Activated CD8-positive, alpha-beta memory T cell treated with anti-CD3 and anti-CD28 coated beads for 24 hours (primary cell): Measurements from ENCODE around the gene SMARCAD1.

Source experiments
- DNase-seq: peaks from one replicate; pipeline ENCODE4 v3.0.0-alpha.2; 2020

Gene SMARCAD1, protein sequence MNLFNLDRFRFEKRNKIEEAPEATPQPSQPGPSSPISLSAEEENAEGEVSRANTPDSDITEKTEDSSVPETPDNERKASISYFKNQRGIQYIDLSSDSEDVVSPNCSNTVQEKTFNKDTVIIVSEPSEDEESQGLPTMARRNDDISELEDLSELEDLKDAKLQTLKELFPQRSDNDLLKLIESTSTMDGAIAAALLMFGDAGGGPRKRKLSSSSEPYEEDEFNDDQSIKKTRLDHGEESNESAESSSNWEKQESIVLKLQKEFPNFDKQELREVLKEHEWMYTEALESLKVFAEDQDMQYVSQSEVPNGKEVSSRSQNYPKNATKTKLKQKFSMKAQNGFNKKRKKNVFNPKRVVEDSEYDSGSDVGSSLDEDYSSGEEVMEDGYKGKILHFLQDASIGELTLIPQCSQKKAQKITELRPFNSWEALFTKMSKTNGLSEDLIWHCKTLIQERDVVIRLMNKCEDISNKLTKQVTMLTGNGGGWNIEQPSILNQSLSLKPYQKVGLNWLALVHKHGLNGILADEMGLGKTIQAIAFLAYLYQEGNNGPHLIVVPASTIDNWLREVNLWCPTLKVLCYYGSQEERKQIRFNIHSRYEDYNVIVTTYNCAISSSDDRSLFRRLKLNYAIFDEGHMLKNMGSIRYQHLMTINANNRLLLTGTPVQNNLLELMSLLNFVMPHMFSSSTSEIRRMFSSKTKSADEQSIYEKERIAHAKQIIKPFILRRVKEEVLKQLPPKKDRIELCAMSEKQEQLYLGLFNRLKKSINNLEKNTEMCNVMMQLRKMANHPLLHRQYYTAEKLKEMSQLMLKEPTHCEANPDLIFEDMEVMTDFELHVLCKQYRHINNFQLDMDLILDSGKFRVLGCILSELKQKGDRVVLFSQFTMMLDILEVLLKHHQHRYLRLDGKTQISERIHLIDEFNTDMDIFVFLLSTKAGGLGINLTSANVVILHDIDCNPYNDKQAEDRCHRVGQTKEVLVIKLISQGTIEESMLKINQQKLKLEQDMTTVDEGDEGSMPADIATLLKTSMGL

DNA sequence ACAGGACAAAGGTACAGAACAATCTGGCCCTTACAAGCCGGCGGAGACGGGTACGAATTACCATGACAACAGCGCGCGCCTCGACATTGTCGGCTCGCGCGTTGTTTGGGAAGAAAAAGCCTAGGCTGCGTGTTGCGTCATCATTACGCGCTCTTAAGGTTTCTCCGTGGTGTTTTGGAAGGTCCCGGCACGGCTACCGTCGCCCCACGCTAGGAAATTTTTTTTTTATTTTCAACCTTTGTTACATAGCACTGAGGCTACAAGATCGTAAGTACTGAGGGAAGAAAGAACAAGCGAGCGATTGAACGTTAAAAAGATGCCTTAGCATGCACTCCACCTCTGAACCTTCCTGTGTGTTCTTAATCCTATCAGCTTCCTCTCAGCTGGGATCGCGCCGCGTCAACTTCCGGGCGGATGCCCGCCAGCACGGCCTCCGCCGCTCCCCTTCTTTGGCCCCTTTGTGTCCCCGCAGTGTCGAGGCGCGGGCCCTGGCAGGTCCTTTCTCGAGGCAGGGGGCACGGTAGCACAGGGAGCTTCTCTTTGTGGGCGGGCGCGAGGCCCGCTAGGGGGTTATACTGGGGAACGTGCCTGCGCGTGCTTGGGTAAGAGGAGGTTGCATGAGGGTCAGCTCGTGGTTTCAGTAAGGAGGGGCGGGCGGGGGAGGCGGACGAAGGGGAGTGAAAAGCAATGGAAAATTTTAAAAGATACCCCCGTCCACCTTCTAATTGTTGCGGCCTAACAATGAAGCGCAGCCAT lies at the start of gene SMARCAD1:
Gene SMARCAD1, plus strand, starts transcription at position 397 of the 756 bp plus-strand sequence. CDS start 530 bp downstream, outside the sequence.
- peak; percentile 92 for DNase-seq

- no peak for DNase-seq
These were observed 48.8 kb upstream of the SMARCAD1 start for GRCh38 chr4:94158883-94159282.

DNA sequence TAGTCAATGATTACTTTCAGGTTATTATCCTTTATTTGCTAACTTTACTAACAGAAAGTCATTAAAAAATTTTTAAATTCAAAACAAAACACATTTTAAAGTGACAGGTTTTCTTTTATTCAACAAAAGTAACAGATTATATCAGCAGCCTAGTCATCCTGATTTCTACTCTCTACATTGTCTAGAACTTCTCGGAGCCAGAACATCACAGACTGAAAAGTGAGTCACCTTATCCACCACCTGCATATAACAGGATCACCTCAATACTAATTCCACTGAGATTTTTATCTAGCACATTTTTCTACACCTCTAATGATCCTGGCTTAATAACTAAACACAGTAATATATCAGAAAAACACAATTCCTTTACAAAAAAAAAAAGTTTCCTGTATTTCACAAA lies 47.9 kb upstream of the SMARCAD1 start:
- no peak for DNase-seq

- no peak for DNase-seq
These were observed 46.9 kb upstream of the SMARCAD1 start for GRCh38 chr4:94160774-94161173.

- DNase-seq = no peak
These were observed 42.4 kb upstream of the SMARCAD1 start for GRCh38 chr4:94165256-94165655.

- no peak for DNase-seq
These were observed 39.3 kb upstream of the SMARCAD1 start for GRCh38 chr4:94168321-94168720.

GRCh38 chr4:94169803-94170372 lies 37.8 kb upstream of the SMARCAD1 start:
- DNase-seq = no peak

DNA sequence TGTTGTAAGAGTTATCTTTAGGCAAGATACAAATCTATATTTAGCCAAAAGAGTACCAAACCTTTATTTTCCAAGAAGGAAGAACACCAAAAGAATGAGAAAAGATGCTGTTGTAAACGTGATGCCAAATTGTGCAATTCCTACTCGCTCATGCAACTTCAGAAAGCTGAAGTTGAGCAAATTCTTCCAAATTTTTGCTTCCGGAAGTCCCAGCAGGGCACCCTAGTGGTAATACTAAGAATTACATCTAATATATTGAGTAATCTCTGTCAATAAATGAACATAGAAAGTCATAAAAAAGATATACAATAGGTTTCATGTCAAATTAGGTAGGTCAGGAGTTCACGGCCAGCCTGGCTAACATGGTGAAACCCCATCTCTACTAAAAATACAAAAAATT lies 36.0 kb upstream of the SMARCAD1 start:
- DNase-seq = no peak

DNA sequence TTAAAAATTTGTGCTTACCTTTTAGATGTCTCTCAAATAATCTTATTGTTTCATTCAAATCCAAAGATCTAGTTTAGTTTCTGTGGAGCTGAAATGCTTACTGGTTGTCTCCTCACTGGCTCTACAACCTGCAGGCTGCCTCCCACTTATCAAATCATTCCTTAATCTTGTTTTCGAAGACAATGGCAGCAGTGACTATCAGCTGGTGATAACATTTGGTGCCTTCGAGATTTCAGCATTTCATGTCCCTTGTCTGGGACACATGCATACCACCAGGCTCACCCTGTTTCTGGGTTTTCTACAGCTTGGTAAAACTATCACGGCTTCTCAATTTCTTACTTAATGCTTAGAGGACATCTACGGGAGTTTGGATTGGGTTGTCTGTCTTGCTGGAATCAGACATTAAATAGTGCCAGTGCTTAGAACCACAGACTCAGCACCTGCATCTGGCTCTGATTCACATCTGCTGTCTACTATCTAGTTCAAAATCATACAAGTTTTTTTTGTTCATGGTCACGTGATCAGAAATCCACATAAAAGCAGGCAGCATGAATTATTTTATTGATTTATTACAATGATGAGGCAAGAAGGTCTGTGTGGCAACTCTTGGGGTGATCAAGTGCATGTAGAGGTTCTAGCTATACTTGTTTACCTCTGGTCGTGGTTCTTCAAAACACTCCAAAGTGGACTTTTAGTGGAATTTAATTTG lies 32.0 kb upstream of the SMARCAD1 start:
- no peak for DNase-seq

DNA sequence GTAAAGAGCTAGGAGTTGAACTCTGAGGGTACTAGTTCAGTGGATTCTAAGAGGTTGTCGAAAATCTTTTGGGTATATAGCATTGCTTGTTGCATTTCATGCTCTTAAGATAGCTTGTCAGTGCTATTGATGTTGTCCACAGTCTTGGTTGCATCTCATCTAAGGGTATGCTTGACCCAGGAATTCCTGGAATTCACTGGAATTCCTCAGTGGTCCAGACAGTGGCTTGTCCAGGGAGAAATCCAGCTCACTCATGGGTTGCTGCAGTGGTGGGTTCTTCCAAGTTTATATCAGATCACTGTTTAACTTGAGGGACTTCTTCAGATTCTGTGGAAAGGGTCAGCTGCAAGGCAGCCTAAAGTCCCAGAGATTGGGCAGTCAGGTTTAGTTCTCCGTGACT lies 29.8 kb upstream of the SMARCAD1 start:
- no peak for DNase-seq

DNA sequence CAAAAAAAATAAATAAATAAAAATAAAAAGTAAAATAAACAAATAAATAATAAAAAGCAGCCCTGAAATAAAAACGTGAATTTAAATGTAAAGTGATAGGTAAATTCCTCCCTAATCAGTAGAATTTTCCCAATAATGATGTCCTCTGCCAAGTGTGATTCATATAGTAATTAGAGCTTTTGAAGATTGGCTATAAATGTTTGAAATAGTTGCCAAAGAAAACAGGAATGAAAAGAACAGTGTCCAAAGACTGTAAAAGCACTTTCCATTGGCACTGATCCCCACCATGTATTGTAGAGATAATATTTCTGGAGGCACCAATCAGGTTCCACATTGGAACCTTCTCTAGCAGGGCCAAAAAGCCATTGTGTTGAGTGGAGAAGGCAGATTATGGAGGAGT lies 25.9 kb upstream of the SMARCAD1 start:
- no peak for DNase-seq

DNA sequence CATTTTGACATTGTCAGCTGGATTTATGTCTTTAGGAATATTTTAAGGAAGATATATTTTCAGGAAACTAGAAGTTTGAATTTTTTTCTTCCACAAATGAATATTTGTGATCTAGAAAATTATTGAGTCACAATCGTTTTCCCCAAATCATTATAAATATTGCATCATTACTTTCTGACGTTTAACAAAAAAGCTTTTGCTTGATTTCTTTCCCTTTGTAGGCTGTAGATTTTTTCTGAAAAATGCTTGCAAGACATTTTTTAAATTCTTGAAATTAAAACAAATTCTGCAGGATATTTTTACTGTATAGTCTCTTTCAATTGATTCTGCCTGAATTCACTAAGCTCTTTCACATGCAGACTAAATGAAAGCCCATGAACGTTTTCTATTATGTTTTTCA lies 4.9 kb upstream of the SMARCAD1 start:
- DNase-seq = no peak

- DNase-seq = no peak
These were observed 601 bp downstream of the SMARCAD1 start for GRCh38 chr4:94208266-94208665.

DNA sequence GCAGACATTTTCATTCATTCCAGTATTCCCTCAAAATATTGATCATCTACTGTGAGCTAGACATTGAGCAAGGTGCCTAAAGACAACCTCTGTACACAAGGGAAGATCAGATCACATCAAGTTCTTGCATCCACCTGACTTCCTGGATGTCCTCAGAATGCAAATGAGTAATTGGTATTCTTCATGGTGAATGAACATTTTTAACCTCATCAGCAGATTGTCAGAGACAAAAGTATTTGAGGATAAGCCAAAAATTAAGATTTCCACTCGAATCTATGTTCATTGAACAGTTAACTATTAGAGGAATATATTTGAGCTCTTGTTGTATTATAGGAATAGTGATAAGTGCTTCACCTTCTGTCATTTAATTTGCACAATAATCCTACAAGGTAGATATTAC lies 1.3 kb downstream of the SMARCAD1 start:
- no peak for DNase-seq

DNA sequence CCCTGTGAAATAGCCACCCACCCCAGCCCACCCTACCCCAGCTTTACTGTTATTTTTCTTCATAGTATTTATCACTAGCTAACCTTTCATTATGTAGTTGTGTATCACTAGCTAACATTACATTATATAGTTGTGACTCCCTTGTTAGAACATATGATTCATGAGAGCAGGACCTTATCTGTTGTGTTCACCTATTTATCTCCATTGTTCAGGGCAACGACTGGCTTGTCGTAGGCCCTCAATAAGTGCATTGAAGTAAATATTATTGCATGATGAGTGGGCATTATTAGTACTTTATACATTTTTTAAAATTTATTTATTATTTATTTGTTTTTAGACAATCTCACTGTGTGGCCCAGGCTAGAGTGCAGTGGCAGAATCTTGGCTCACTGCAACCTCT lies 4.2 kb downstream of the SMARCAD1 start:
- DNase-seq = no peak

- no peak for DNase-seq
These were observed 7.1 kb downstream of the SMARCAD1 start for GRCh38 chr4:94214703-94215319.

DNA sequence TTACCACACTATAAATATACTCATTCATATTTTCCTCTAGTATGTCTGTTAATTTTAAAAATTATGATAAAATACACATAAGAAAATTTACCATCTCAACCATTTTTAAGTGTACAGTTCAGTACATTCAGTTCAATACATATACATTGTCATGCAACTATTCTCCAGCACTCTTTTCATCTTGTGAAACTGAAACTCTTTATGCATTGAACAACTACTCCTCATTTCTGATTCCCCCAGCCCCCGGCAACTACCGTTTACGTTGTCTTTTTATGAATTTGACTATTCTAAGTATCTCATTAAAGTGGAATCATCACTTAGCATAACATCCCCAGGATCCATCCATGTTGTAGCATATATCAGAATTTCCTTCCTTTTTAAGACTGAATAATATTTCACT lies 8.7 kb downstream of the SMARCAD1 start:
- no peak for DNase-seq

GRCh38 chr4:94219402-94219801 lies 11.7 kb downstream of the SMARCAD1 start:
- no peak for DNase-seq

DNA sequence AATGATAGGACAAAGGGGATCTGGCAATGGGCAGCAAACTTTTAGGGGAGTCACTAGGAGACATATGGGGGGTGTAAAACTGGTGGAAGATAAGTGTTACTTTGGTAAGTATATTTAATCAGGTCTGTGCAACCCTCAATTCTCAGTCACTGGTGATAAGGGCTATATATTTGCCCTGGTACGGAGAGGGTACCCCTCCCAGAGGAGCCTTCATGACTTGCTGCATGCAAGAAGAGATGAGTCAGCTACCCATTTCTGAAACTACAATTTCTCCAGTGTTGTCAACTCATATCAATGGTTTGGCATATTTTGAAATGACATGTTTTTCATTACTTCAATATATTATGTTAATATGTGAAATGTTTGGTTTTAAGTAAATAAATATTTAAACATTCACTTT lies 14.3 kb downstream of the SMARCAD1 start:
- DNase-seq = no peak

DNA sequence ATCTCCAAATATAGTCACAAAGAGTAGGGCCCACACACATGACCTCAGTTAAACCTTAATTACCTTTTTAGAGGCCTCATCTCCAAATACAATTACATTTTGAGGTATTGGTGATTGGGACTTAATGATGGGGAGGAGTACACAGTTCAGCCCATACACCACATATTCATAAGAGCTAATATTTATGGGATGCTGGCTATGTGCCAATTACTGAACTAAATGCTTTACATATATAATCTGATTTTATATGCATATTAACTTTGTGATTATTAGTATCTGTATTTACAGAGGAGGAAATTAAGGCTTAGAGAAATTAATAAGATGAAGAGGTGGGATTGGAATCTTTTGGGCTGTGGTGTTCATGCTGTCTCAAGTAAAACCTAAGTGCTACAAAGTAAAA lies 17.8 kb downstream of the SMARCAD1 start:
- no peak for DNase-seq

DNA sequence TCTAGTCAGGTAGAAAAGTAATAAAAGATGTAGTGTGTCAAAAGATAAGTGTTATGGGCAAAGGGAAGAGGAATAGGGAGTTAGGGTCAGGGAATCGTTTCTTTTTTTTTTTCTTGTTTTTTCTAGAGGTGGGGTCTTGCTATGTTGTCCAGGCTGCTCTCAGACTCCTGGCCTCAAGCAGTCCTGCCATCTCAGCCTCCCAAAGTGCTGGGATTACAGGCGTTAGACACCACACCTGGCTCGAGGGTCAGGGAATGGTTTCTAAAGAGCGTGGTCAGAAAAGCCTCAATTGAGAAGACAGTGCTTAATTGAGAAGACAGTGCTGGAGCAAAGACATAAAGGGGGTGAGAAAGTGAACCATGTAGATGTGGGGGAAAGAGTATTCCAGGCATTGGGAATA lies 19.1 kb downstream of the SMARCAD1 start:
- DNase-seq = no peak
